ENCODE data around the gene COL24A1. TPM values are rescaled to one million over a fixed set of nuclear protein-coding genes. Genes with fewer than 3 reads are reported as not detected.

Gene COL24A1
- total and polyA plus RNA-seq, 2 donors from 2014 or later, result 0.47 to 0.54 TPM

- peak; percentile 42 to 66 (median 58) for DNase-seq
- TF ChIP-seq CTCF (IDR thresholded peaks at IDR 0.05; ENCODE audit: borderline replicate concordance, extremely low read depth, insufficient read depth), result no peak
- Histone ChIP-seq H3K27me3 (ENCODE audit: control insufficient read depth, insufficient read depth, low read length) (no peaks in the 10 kb centered on the region), H3K36me3 (ENCODE audit: control insufficient read depth in 2 of 3, insufficient read depth in 3 of 3, low read length in 3 of 3) (no peaks in the 10 kb centered on the region), H3K9ac (ENCODE audit: low read length in 3 of 3) (no peak overlapping the region), H3K4me3 (ENCODE audit: low read length in 3 of 3) (no peak overlapping the region), H3K27ac (ENCODE audit: low read depth in 2 of 2, low read length in 2 of 2) (no peak overlapping the region), H3K9me3 (ENCODE audit: control insufficient read depth in 2 of 3, insufficient read depth in 1 of 3, low read length in 3 of 3) (no peaks in the 10 kb centered on the region), H3K4me1 (ENCODE audit: control insufficient read depth in 2 of 3, insufficient read depth in 2 of 3, low read depth in 1 of 3, low read length in 3 of 3) (no peaks in the 10 kb centered on the region)
- FAIRE-seq, result no peak
- intact Hi-C loops (cut with DNase I), result no loop called here
Observed at GRCh38 chr1:86104606-86105532, 51.7 kb downstream of the COL24A1 start.

- Histone ChIP-seq H3K27ac (ENCODE audit: low read depth in 2 of 2, low read length in 2 of 2) (no peak overlapping the region), H3K9ac (ENCODE audit: low read length in 3 of 3) (no peak overlapping the region), H3K4me1 (ENCODE audit: control insufficient read depth in 2 of 3, insufficient read depth in 2 of 3, low read depth in 1 of 3, low read length in 3 of 3) (no peaks in the 10 kb centered on the region), H3K27me3 (ENCODE audit: control insufficient read depth, insufficient read depth, low read length) (no peaks in the 10 kb centered on the region), H3K9me3 (ENCODE audit: control insufficient read depth in 2 of 3, insufficient read depth in 1 of 3, low read length in 3 of 3) (no peaks in the 10 kb centered on the region), H3K4me3 (ENCODE audit: low read length in 3 of 3) (no peak overlapping the region), H3K36me3 (ENCODE audit: control insufficient read depth in 2 of 3, insufficient read depth in 3 of 3, low read length in 3 of 3) (no peaks in the 10 kb centered on the region)
- DNase-seq, result no peak
- intact Hi-C loops (cut with DNase I), result no loop called here
- FAIRE-seq, result no peak
- TF ChIP-seq CTCF (IDR thresholded peaks at IDR 0.05; ENCODE audit: borderline replicate concordance, extremely low read depth, insufficient read depth), result no peak
Observed at GRCh38 chr1:86101616-86102015, 55.0 kb downstream of the COL24A1 start.

GRCh38 chr1:86100401-86100800 is 56.2 kb downstream of the COL24A1 start:
- FAIRE-seq (no peak), DNase-seq (no peak)
- TF ChIP-seq CTCF (IDR thresholded peaks at IDR 0.05; ENCODE audit: borderline replicate concordance, extremely low read depth, insufficient read depth), result no peak

More at GRCh38 chr1:86100401-86100800, 56.2 kb downstream of the COL24A1 start:
- no peaks in the 10 kb centered on the region for H3K36me3 ChIP-seq (ENCODE audit: control insufficient read depth in 2 of 3, insufficient read depth in 3 of 3, low read length in 3 of 3)
- H3K27ac ChIP-seq (ENCODE audit: low read depth in 2 of 2, low read length in 2 of 2), result no peak overlapping the region
- intact Hi-C loops (cut with DNase I), result no loop called here
- H3K9ac ChIP-seq (ENCODE audit: low read length in 3 of 3), result no peak overlapping the region
- no peaks in the 10 kb centered on the region for H3K27me3 ChIP-seq (ENCODE audit: control insufficient read depth, insufficient read depth, low read length)
- no peaks in the 10 kb centered on the region for H3K9me3 ChIP-seq (ENCODE audit: control insufficient read depth in 2 of 3, insufficient read depth in 1 of 3, low read length in 3 of 3)
- H3K4me1 ChIP-seq (ENCODE audit: control insufficient read depth in 2 of 3, insufficient read depth in 2 of 3, low read depth in 1 of 3, low read length in 3 of 3), result no peaks in the 10 kb centered on the region
- H3K4me3 ChIP-seq (ENCODE audit: low read length in 3 of 3), result no peak overlapping the region
